HG02938 (cell line): Measurements from ENCODE around the gene BAAT.

Experiments
- ATAC-seq: cut with Tn5 transposase; IDR thresholded peaks from one replicate; pipeline ENCODE4 v1.9.1; 2021; ENCODE audit warnings: mild to moderate bottlenecking, moderate library complexity; ENCODE audit not compliant: unreplicated experiment

Gene BAAT

DNA sequence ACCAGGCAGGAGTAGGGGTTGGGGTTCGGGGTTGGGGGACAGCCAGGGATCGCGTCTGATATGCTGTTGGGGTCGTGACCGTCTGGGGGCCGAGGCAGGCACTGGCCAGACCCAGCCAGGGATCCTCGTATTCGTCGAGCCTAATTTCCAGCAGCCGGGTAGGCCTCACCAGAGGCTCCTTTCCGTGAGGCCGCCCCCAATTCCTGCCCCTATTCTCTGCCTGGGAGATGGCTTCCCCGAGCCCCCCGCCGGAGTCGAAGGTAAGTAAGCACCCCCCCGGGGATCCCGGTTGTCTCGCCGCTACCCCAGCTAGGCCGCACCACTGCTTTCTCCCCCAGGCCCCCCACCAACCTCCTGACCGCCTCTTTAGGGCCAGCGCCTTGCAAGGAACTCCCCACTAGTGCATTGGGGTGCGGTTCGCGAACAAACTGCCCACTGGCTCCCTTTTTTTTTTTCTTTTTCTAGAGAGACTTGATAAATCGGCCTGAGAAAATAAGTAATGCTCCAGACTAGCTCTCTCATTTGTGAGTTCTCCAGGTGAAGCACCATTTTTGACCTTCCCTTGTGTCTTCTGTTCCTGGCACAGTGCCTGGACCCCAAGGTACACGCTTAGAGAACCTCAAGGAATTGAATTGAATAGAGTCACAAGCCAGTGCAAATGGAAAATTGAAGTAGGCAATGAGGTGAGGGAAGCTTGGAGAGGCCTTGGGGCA lies 14.3 kb upstream of the BAAT start:
- ATAC-seq = peak; percentile 5

DNA sequence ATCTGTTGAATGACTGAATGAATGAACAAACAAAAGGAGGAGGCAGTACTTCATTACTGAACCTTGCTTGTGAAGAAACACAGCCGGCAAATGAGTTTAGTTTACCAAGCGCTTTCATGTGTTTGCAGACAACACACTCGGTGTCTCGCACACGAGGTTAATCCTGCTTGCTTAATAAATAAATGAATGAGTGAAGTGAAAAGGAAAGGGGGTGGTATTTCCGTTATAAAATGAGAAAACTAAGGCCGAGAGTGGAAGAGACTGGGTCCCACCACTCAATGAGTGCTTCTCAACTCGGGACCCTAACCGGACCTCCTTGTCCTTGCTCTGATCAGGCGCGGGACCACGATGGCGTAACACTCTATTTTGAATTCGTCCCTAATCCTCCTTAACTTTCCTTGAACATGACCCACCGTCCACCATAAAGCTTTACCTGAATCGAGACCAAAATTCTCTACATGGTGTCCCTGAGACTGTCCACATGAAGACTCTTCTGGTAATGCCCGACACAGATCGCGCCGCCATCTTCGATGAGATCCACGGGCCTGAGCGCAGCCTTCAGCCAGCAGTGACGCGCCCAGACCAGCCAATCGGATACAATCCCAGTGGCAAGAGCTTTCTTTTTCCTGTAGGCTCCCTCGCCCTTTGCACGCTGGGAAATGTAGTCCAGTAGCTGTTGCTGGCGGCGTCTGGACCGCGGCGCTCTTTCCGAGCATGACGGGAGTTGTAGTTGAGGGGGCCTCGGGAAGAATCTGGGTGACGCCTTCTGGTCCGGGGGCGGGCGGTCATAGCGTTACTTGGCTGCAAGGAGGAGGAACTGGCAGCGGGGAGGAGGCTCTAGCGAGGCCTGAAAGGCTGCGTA lies 13.5 kb upstream of the BAAT start, which contains the start of the genes MRPL50 and ZNF189:
TSS of gene MRPL50 (minus strand) at position 551 of the 862 bp plus-strand sequence. CDS start at position 525, 26 bp downstream.
TSS of gene ZNF189 (plus strand) at position 784 of the 862 bp plus-strand sequence. CDS start 306 bp downstream, outside the sequence.
- ATAC-seq = peak; percentile 98

DNA sequence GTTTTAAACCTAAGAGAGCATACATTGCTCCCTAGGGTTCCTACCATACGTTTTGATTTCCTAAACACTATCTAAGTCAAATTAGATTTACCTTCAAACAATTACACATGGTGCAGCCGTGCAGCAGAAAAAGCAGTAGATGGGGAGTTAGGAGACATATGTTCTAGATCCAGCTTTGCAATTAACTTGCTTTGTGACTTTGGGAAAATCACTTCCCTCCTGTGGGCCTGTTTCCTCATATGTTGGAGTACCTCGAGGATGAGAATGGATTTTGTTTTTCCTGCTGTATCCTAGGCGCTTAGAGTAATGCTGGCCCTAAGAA lies 12.9 kb upstream of the BAAT start:
- ATAC-seq = no peak

DNA sequence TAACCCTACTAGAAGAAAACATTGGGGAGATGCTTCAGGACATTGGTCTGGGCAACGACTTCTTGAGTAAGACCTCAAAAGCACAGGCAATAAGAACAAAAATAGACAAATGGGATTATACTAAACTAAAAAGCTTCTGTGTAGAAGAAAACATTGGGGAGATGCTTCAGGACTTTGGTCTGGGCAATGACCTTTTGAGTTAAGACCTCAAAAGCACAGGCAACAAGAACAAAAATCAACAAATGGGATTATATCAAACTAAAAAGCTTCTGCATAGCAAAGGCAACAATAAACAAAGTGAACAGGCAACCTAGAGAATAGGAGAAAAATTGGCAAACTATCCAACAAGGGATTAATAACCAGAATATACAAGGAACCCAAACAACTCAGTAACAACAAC lies 9.9 kb upstream of the BAAT start:
- no peak for ATAC-seq

DNA sequence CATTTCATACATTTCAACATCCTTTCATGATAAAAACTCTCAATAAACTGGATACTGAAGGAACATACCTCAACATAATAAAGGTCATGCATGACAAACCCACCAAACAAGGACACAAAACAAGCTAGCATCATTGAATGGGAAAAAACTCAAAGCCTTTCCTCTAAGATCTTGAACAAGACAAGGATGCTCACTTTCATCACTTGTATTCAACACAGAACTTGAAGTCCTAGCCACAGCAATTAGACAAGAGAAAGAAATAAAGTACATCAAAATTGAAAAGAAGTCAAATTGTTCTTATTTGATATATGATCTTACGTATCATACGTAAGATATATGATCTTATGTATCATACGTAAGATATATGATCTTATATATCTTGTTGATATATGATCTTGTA lies 8.3 kb upstream of the BAAT start:
- ATAC-seq = no peak

DNA sequence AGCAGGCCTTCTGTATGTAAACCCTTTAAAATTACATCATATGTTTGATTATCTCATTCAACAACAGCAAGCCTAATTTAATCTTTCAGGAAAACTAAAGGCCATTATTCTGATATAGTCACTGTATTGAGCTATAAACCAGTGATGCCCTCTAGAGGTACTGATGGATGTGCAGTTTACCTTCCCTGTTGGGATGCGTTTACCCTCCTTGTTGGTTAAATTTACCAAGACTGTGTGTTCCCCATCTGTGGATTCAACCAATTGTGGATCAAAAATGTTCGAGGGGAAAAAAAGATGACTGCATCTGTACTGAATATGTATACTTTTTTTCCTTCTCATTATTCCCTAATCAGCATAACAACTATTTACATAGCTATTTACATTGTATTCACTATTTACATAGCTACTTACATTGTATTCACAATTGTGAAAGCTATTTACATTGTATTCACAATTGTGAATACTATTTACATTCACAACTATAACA lies 3.7 kb upstream of the BAAT start:
- no peak for ATAC-seq

DNA sequence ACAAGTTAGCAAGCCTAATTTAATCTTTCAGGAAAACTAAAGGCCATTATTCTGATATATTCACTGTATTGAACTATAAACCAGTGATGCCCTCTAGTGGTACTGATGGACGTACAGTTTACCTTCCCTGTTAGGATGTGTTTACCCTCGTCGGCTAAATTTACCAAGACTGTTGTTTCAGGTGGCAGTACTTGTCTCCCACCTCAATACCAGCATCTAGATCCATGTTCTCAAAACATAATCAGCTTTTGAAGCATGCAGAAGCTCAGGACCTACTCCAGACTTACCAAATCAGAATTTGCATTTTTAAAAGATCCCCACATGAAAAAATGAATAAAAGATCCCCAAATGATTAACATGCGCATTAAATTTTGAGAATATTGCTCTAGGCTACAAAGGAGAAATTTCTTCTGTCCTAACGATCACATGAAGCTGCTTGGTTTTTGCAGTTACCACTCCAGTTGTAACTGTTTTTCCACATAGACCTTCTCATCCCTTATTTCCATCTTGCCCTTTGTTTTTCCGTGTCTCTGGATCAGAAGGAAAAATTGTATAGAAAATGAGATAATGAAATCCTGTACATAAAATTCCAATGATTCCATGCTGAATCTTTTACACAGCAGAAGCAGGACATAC lies 3.2 kb upstream of the BAAT start:
- ATAC-seq = peak; percentile 55

DNA sequence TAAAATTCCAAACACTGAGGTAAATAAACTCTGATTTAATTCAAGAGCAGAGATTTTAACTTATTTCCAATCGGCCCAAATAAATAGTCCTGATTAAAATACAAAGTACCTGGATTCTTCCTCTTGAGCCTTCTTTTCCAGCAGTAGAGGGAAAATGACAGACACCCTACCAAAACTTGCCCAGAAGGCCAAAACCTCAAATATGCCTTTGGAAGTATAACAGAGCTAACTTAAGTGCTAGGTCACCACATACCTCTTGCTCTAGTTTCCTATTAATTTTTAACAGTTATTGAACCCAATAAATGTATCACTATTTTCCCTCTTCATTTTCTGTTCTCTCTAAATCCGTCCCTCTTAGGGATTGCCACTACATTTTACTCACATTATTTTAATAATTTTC lies 1.4 kb downstream of the BAAT start:
- ATAC-seq = no peak

DNA sequence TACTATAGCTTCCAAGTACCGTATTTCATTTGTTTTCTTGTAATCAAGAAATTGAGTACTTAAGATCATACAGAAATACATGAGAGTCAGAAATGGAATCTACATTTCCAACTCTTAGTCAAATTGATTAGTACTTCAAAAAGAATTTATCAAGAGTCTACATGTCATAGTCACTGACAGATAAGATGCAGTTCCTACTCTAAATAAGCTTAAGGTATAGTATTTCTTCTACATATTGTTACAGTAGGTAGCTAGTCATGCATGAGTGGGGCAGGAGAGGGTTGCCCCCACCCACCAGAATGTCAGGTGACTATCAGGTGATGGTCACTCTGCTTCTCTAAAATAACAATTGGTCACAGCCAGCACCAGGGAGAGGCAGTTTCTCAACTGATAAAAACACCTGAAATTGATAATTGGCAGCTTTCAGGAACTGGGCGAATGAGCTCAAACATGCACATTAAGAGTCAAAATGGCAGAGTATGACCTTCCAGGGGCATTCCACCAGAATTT lies 2.9 kb downstream of the BAAT start:
- no peak for ATAC-seq

DNA sequence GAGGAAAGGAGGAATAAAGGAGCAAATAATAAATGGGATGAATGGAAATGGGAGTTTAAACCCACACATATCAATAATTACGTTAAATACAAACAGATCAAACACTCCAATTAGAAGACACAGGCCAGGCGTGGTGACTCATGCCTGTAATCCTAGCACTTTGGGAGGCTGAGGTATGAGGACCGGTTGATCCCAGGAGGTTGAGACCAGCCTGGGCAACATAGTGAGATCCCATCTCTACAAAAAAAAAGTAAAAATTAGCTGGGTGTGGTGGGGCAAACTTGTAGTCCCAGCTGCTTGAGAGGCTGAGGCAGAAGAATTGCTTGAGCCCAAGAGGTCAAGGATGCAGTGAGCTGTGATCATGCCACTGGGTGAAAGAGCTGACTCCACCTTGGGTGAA lies 3.7 kb downstream of the BAAT start:
- ATAC-seq = no peak

DNA sequence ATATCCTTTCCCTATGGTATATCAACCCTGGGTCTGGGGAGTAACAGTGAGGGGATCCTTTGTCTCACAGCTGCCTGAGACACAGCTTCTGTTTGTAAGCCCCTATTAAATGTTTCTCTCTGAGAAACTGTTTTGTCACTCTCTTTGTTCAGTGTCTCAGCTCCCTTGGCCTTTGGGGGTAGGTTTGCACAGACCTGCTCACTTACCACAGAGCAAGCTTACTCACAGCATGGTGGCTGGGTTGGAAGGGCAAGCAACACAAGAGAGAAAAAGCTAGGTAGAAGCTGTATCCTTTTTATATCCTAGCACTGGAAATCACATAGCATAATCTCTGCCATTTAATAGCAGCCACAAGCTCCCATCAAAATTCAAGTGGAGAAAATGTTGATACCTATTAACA lies 4.5 kb downstream of the BAAT start:
- ATAC-seq = no peak

DNA sequence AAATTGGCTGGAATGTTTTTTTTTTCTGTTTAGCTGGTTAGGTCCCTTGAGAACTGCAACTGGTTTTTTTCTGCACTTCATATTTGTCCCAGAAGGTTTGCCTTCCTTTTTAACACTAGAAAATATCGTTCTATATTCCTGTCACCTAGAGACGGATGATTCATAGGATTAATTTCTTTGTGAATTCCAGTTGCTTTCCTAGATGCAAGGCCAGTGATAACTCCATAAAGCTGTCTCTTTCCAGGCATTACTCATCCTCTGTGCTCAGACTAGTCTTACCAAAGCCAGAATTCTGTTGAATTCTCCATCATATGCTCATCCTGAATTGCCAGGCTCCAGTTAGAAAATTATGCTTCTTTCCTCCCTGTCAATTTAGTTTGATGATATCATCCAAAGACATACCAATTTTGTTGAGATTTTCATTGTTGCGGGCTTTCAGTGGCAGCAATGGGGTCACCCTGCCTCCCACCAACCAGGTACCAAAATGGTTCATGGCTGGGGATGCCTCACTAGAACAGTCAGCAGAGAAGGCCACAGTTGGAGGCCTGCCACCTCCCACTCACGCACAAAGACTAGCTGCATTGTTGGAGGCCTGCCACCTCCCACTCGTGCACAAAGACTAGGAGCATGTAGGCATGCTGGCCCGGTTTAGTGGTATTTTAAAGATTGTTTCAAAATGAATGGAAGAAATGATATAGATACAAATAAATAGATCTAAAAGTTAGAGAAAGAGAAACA lies 8.5 kb downstream of the BAAT start:
- no peak for ATAC-seq

DNA sequence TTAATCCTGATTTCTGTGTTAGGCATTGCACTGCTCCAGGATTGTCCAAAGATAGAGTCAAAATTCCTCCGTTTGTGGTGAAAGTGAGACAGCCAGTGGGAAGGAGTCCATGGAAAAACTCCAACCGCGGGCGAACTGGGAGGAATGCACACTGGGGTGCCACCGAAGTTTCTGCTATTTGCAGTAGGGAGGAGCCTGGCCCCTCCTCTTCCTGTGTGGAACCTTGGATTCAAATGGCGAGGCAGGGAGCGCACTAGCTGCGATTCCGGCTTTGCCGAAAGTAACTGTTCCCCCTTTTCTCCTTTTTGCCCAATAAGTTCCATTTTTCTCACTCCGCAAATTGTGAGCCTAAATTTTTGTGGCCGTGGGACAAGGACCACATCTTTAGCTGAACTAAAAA lies 9.3 kb downstream of the BAAT start:
- no peak for ATAC-seq

DNA sequence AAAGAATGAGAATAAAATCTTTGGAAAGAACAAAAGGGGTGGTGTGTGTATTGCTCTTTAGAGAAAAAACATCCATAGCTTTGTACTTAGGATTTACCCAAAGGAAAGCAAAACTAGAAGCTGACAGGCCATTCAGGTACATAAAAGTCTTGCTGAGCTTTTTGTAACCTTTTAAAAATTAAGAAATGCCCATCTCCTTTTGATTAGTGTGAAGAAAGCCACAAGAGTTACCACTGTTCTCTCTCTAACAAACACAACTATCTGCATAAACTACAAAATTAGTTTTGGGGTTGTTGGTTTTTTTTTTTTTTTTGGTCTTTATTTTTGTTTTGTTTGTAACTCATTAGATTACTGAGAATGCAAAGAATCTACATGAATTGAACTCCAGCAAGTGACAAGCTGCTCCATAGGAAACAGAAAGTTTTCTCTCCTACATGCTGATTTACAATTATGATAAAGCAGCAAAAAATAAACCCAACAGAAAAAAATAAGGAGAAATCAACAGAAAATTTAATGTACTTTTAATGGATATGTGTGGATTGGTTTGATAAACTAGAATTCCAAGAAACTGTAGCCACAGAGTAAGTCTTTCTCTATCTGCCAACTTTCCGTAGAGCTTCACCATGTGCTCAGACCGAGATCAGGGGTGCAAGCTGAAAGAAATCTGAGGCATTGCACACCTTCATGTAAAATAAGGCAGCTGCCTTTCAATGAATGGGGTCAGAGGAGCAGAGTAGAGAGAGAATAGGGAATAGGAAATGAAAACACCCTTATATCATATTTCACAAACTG lies 12.3 kb downstream of the BAAT start:
- ATAC-seq = no peak

DNA sequence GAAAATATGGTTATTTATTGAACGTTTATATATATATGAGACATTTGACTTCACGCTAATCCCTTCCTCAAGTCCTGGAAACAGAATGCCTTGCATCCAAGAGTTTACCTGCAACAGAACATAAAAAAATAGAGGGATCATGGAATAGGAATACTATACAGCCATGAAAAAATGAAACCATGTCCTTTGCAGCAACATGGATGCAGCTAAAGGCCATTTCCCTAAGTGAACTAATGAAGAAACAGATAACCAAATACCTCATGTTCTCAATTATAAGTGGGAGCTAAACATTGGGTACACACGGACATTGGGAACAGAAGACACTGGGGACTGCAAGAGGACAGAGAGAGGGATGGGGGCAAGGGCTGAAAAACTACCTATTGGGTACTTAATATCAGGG lies 13.0 kb downstream of the BAAT start:
- ATAC-seq = no peak

DNA sequence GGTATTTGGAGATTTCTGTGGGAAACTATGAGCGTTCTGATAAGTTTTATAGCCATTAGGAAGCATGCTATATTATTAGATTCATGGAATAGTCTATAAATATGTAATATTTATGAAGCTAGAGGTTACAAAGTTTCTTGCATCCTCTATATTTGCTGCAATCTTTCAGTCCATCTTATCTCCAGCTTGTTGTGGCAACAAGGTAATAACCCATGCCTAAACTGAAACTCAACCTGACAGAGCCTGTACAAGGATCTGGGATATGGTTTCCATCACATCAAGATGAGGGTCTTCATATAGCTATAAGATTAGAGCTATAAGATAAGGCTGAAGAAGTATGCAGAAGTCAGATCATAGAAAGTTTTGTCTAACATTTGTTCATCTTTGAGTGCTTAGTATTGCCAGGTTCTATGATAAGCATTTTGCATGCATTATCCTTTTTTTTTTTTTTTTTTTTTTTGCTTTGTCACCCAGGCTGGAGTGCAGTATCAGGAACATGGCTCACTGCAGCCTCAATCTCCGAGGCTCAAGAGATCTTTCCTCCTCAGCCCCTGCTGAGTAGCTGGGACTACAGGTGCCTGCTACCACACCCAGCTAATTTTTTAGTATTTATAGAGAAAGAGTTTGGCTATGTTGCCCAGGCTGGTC lies 14.8 kb downstream of the BAAT start:
- ATAC-seq = no peak

DNA sequence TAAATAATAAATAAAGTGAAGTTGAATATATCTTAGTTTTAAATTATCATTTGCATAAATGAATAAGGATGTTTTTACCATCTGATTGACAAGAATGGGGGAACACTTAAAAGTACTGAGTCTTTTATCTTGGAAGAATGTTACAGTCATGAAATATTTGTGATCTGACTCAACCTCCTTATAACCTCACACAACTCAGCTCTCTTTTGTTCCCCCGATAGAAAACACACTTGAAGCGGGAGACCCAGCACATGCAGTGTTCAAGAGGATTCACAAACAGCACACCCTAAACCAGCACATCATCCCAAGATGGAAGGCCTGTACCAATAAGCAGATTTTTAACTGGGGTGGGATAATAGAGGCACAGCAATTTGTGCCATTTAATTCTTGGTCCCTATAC lies 15.5 kb downstream of the BAAT start:
- no peak for ATAC-seq

DNA sequence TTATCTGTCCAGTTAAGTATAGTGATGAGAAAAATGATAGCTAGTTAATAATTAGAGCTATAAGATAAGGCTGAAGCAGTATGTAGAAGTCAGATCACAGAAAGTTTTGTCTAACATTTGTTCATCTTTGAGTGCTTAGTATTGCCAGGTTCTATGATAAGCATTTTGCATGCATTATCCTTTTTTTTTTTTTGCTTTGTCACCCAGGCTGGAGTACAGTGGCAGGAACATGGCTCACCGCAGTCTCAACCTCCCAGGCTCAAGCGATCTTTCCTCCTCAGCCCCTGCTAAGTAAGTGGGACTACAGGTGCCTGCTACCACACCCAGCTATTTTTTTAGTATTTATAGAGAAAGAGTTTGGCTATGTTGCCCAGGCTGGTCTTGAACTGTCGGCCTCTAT lies 17.5 kb downstream of the BAAT start:
- ATAC-seq = no peak

DNA sequence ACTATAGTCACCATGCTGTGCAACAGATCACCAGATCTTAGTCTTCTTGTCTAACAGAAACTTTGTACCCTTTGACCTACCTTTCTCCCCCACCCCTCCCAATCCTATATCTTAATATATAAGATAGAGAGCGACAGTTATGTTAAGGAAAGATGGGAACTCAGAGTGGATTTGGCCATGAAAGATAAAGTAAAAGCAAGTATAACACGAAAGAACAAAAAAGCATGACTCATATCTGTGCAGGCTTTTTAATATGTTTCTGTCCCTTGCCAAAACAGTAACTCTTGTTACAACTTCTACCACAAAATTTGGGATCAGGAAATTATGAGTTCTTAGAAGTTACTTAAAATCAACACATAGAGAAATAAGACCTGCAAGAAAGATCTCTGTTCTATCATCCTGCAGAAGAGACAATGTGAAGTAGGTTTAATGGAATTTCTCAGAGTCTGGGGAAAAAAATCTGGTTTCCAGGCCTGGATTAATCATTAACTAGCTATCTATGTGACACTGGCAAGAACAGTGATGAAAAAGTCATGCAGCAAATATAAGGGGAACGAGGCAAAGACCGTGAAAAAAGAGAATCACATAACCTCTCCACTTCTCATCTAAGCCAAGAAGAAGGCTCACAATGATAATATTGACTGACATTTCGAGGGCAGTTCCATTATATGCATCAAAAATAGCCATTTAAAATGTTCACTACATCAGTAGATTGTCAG lies 18.6 kb downstream of the BAAT start:
- ATAC-seq = no peak
